OCI-LY3 (cell line): ENCODE measurements around the gene PCDH20.

ENCODE experiments used
- H2AFZ ChIP-seq: fragments of 200-600, 300-600 bp; shearing (Covaris generic); 2 replicates; pipeline ENCODE4 v1.6.0; 2014; ENCODE audit warnings: antibody characterized with exemption, low read depth, low read length
- H3K27ac ChIP-seq: fragments of 200-600, 300-600 bp; sonication (generic); 2 replicates; pipeline ENCODE4 v1.5.1; 2014; ENCODE audit warnings: mild to moderate bottlenecking, low read length, moderate library complexity, mixed read lengths
- H3K27me3 ChIP-seq: fragments of 200-600, 300-600 bp; sonication (generic); 2 replicates; pipeline ENCODE4 v1.6.1; 2014; ENCODE audit warnings: low read depth, low read length, mixed read lengths
- H3K36me3 ChIP-seq: fragments of 200-600, 300-600 bp; sonication (generic); replicated peaks from 2 replicates; pipeline ENCODE3; 2014; ENCODE audit warnings: low read depth, low read length, mixed read lengths
- H3K4me1 ChIP-seq: fragments of 300-600, 200-600 bp; sonication (generic); 2 replicates; pipeline ENCODE4 v1.6.1; 2014; ENCODE audit warnings: low read length, mixed read lengths
- H3K4me2 ChIP-seq: fragments of 200-600, 300-600 bp; sonication (generic); 2 replicates; pipeline ENCODE4 v1.6.1; 2014; ENCODE audit warnings: low read length, mixed read lengths
- H3K4me3 ChIP-seq: fragments of 300-600, 200-600 bp; sonication (generic); 2 replicates; pipeline ENCODE4 v1.5.1; 2014; ENCODE audit warnings: antibody characterized with exemption, mild to moderate bottlenecking, low read length, moderate library complexity
- H3K79me2 ChIP-seq: fragments of 300-600, 200-600 bp; shearing (Covaris generic); 2 replicates; pipeline ENCODE4 v1.6.1; 2014; ENCODE audit warnings: mild to moderate bottlenecking, low read length, mixed read lengths
- H3K9ac ChIP-seq: fragments of 300-600, 200-600 bp; shearing (Covaris generic); 2 replicates; pipeline ENCODE4 v1.6.0; 2014; ENCODE audit warnings: mild to moderate bottlenecking, low read length, moderate library complexity
- H3K9me3 ChIP-seq: fragments of 200-600, 300-600 bp; shearing (Covaris generic); 2 replicates; pipeline ENCODE4 v1.6.1; 2014; ENCODE audit warnings: low read length, mixed read lengths; ENCODE audit not compliant: insufficient read depth
- H4K20me1 ChIP-seq: fragments of 200-600, 300-600 bp; sonication (generic); 2 replicates; pipeline ENCODE4 v1.6.1; 2016; ENCODE audit warnings: low read length, mixed read lengths; ENCODE audit not compliant: insufficient read depth
- CTCF ChIP-seq: fragments of 200-600, 300-600 bp; sonication (generic); IDR thresholded peaks from 2 replicates; pipeline ENCODE4 v1.5.1; 2014; ENCODE audit warnings: antibody characterized with exemption, low read length, low read depth
- EZH2phosphoT487 ChIP-seq: fragments of 200-600 bp; shearing (Covaris generic); IDR thresholded peaks from 2 replicates; pipeline ENCODE4 v1.6.1; 2018; ENCODE audit warnings: antibody characterized with exemption, mixed run types, low read depth

Gene PCDH20

GRCh38 chr13:61413572-61414535, 1.8 kb downstream of the PCDH20 start:
- Histone ChIP-seq H3K9me3 (no peaks in the 10 kb centered on the region), H2AFZ (no peak overlapping the region), H3K36me3 (no peaks in the 10 kb centered on the region), H3K4me3 (no peak overlapping the region), H3K9ac (no peak overlapping the region), H3K4me1 (no peaks in the 10 kb centered on the region), H4K20me1 (no peaks in the 10 kb centered on the region), H3K79me2 (no peaks in the 10 kb centered on the region), H3K27ac (no peak overlapping the region), H3K27me3 (no peaks in the 10 kb centered on the region), H3K4me2 (no peak overlapping the region)
- TF ChIP-seq CTCF: no peak
- no peak for TF ChIP-seq EZH2phosphoT487

- H3K9ac ChIP-seq: no peak overlapping the region
- no peaks in the 10 kb centered on the region for H3K9me3 ChIP-seq
- H3K79me2 ChIP-seq: no peaks in the 10 kb centered on the region
- no peaks in the 10 kb centered on the region for H3K4me1 ChIP-seq
- no peak overlapping the region for H3K4me2 ChIP-seq
- TF ChIP-seq EZH2phosphoT487 (no peak), CTCF (peak; percentile 71)
- no peak overlapping the region for H2AFZ ChIP-seq
- H3K36me3 ChIP-seq: no peaks in the 10 kb centered on the region
- H3K27me3 ChIP-seq: no peaks in the 10 kb centered on the region
- no peaks in the 10 kb centered on the region for H4K20me1 ChIP-seq
- no peak overlapping the region for H3K4me3 ChIP-seq
- H3K27ac ChIP-seq: no peak overlapping the region
Observed at GRCh38 chr13:61410669-61411297, 4.9 kb downstream of the PCDH20 start.

GRCh38 chr13:61410266-61410665, 5.4 kb downstream of the PCDH20 start:
- Histone ChIP-seq H3K9ac (no peak overlapping the region), H3K4me3 (no peak overlapping the region)
- TF ChIP-seq CTCF (no peak), EZH2phosphoT487 (no peak)

GRCh38 chr13:61408571-61408970, 7.1 kb downstream of the PCDH20 start:
- H3K36me3 ChIP-seq: no peaks in the 10 kb centered on the region
- H3K4me3 ChIP-seq: no peak overlapping the region
- H3K9me3 ChIP-seq: no peaks in the 10 kb centered on the region
- no peaks in the 10 kb centered on the region for H3K27me3 ChIP-seq
- no peaks in the 10 kb centered on the region for H4K20me1 ChIP-seq
- no peak overlapping the region for H2AFZ ChIP-seq
- TF ChIP-seq CTCF (no peak), EZH2phosphoT487 (no peak)
- no peak overlapping the region for H3K4me2 ChIP-seq
- H3K27ac ChIP-seq: no peak overlapping the region
- H3K9ac ChIP-seq: no peak overlapping the region
- H3K4me1 ChIP-seq: no peaks in the 10 kb centered on the region
- no peaks in the 10 kb centered on the region for H3K79me2 ChIP-seq

More at GRCh38 chr13:61410266-61410665, 5.4 kb downstream of the PCDH20 start:
- Histone ChIP-seq H3K4me1 (no peaks in the 10 kb centered on the region), H3K4me2 (no peak overlapping the region), H3K27ac (no peak overlapping the region), H4K20me1 (no peaks in the 10 kb centered on the region), H3K9me3 (no peaks in the 10 kb centered on the region), H2AFZ (no peak overlapping the region), H3K27me3 (no peaks in the 10 kb centered on the region), H3K79me2 (no peaks in the 10 kb centered on the region), H3K36me3 (no peaks in the 10 kb centered on the region)
